Nephron (organoid): ENCODE measurements around the gene ABCC1.

Source experiments
- H3K27ac Mint-ChIP-seq, 3 experiments: 2 replicates each; pipeline ENCODE4 v1.8.0; 2020; ENCODE audit warnings: mixed read lengths in 3 of 3, mild to moderate bottlenecking in 2 of 3, moderate library complexity in 1 of 3
- H3K27me3 Mint-ChIP-seq: 2 replicates; pipeline ENCODE4 v1.8.0; 2021; ENCODE audit warnings: low read depth, mild to moderate bottlenecking, moderate library complexity, mixed read lengths
- H3K36me3 Mint-ChIP-seq: 2 replicates; pipeline ENCODE4 v1.8.0; 2020; ENCODE audit warnings: low read depth, mixed read lengths
- H3K4me1 Mint-ChIP-seq: 2 replicates; pipeline ENCODE4 v1.8.0; 2020; ENCODE audit warnings: mixed read lengths
- H3K4me3 Mint-ChIP-seq, 3 experiments: 2 replicates each; pipeline ENCODE4 v1.8.0; 2020; ENCODE audit warnings: mild to moderate bottlenecking in 3 of 3, mixed read lengths in 3 of 3, moderate library complexity in 2 of 3
- H3K9me3 Mint-ChIP-seq: 2 replicates; pipeline ENCODE4 v1.8.0; 2020; ENCODE audit warnings: mixed read lengths
- CTCF ChIP-seq, 3 experiments: fragments of 200-600 bp; sonication (generic); IDR thresholded peaks; one replicate each; pipeline ENCODE4 v1.5.0; 2021; ENCODE audit warnings: antibody characterized with exemption in 3 of 3; ENCODE audit not compliant: unreplicated experiment in 3 of 3

The ABCC1 gene

GRCh38 chr16:16029431-16030011 is 80.1 kb downstream of the ABCC1 start:
- Mint-ChIP-seq H3K4me1 (peaks cover 2% of the 10 kb centered on the region), H3K27ac (no peak overlapping the region), H3K4me3 (no peak overlapping the region), H3K9me3 (no peaks in the 10 kb centered on the region), H3K27me3 (peaks cover 4% of the 10 kb centered on the region), H3K36me3 (peaks cover 20% of the 10 kb centered on the region)
- TF ChIP-seq CTCF (IDR thresholded peaks at IDR 0.05; ENCODE audit: unreplicated experiment in 3 of 3) = no peak

GRCh38 chr16:16030449-16030848 is 81.0 kb downstream of the ABCC1 start:
- H3K4me1 Mint-ChIP-seq = no peaks in the 10 kb centered on the region
- H3K4me3 Mint-ChIP-seq = no peak overlapping the region
- H3K9me3 Mint-ChIP-seq = no peaks in the 10 kb centered on the region
- peaks cover 20% of the 10 kb centered on the region for H3K36me3 Mint-ChIP-seq
- no peak for TF ChIP-seq CTCF (IDR thresholded peaks at IDR 0.05; ENCODE audit: unreplicated experiment in 3 of 3)
- H3K27me3 Mint-ChIP-seq = peaks cover 4% of the 10 kb centered on the region
- no peak overlapping the region for H3K27ac Mint-ChIP-seq

GRCh38 chr16:16031401-16031800 is 82.0 kb downstream of the ABCC1 start:
- no peak for TF ChIP-seq CTCF (IDR thresholded peaks at IDR 0.05; ENCODE audit: unreplicated experiment in 3 of 3)
- no peak overlapping the region for H3K4me3 Mint-ChIP-seq
- H3K9me3 Mint-ChIP-seq = no peaks in the 10 kb centered on the region
- peaks cover 4% of the 10 kb centered on the region for H3K27me3 Mint-ChIP-seq
- peaks cover 25% of the 10 kb centered on the region for H3K36me3 Mint-ChIP-seq
- H3K27ac Mint-ChIP-seq = no peak overlapping the region
- no peaks in the 10 kb centered on the region for H3K4me1 Mint-ChIP-seq

GRCh38 chr16:16032271-16032979 is 83.0 kb downstream of the ABCC1 start:
- Mint-ChIP-seq H3K4me3 (no peak overlapping the region), H3K4me1 (no peaks in the 10 kb centered on the region), H3K27ac (no peak overlapping the region), H3K9me3 (no peaks in the 10 kb centered on the region), H3K36me3 (peaks cover 30% of the 10 kb centered on the region), H3K27me3 (peaks cover 4% of the 10 kb centered on the region)
- TF ChIP-seq CTCF (IDR thresholded peaks at IDR 0.05; ENCODE audit: unreplicated experiment in 3 of 3) = no peak

- TF ChIP-seq CTCF (IDR thresholded peaks at IDR 0.05; ENCODE audit: unreplicated experiment in 3 of 3) = no peak
- peaks cover 35% of the 10 kb centered on the region for H3K36me3 Mint-ChIP-seq
- H3K27ac Mint-ChIP-seq = no peak overlapping the region
- peaks cover 4% of the 10 kb centered on the region for H3K27me3 Mint-ChIP-seq
- H3K4me3 Mint-ChIP-seq = no peak overlapping the region
- H3K4me1 Mint-ChIP-seq = no peaks in the 10 kb centered on the region
- no peaks in the 10 kb centered on the region for H3K9me3 Mint-ChIP-seq
Observed at GRCh38 chr16:16033208-16033717, 83.8 kb downstream of the ABCC1 start.
